ENCODE measurements around the gene SPIN2A. TPM values are rescaled to one million over a fixed set of nuclear protein-coding genes. Genes with fewer than 3 reads are reported as not detected.
"Not testable (repeated sequence)": the region's sequence is repeated elsewhere in the genome, so short reads cannot be mapped to it uniquely, and the experiment has no call there.

Gene SPIN2A
- total RNA-seq (2021; fragmentation: NEBNext Ultra II Directional; extraction: Animal tissue kit (Norgen Biotek cat#: 25700)), result 4.2 and 4.5 TPM in 2 replicates
- polyA plus RNA-seq (2011; rRNA removed), result 2.5 and 3.2 TPM in 2 replicates
- 3.6 TPM for polyA plus RNA-seq (2011; cell fraction: cytosol; rRNA removed)
- 4.9 TPM for polyA plus RNA-seq (2011; cell fraction: nucleus; rRNA removed)
- polyA plus RNA-seq (2012, experiment 1 of 2), result 4.3 to 6.3 TPM (median 4.6 TPM) in 4 replicates
- 1.2 TPM for polyA plus RNA-seq (2012, experiment 2 of 2)
- polyA plus RNA-seq (2013, experiment 1 of 2), result 4.1 TPM
- polyA plus RNA-seq (2013, experiment 2 of 2), result 3.8 TPM
- polyA minus RNA-seq (2011; rRNA and poly(A)+ RNA removed), result 2.5 and 3.4 TPM in 2 replicates
- polyA minus RNA-seq (2011; cell fraction: cytosol; rRNA and poly(A)+ RNA removed), result 2.9 TPM
- 4.9 TPM for polyA minus RNA-seq (2011; cell fraction: nucleus; rRNA and poly(A)+ RNA removed)
- long read RNA-seq, experiment 1, partial matches to known transcripts, result 0 of 9 reads
- long read RNA-seq, experiment 1, other reads (novel, unspliced or antisense), result 4 of 9 reads
- long read RNA-seq, experiment 2, transcript SPIN2A-201 (2 exons, 1,319 nt), result major isoform, 8 of 19 reads
- long read RNA-seq, experiment 2, partial matches to known transcripts, result 0 of 19 reads
- long read RNA-seq, experiment 2, other reads (novel, unspliced or antisense), result 9 of 19 reads

DNA sequence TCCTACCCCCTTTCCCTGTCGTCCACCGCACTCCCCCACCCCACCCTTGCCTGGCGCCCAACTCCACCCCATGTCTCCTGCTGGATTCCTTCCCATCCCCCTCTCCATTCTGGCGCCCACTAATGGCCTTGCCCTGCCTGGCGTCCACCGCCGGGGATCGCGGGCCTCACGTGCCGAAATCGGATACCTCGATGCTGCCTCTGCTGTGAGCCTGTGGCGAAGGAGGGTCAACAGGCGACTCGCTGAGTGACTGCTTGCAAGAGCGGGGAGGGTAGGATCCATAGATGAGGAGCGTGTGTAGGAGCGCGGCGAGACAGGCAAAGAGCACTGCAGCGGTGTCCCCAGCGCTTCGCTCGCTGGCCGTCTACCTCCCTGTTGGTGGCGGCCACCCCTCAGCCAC lies at the start of gene SPIN2A:
SPIN2A (minus strand) TSS at position 325 of the 400 bp plus-strand sequence. CDS start 800 bp downstream, outside the sequence.
- peak in 1 of 2 experiments; percentile 55 for DNase-seq (ENCODE audit: low read depth in 1 of 2, low spot score in 2 of 2)
- 15% methylated on average over 8 of the region's 27 CpGs; no CpG with 5 or more reads in 1 of the 2 experiments for WGBS, 2 experiments (ENCODE audit: extremely low coverage in 1 of 2, insufficient coverage in 1 of 2, insufficient read length in 1 of 2, insufficient replicate concordance in 2 of 2, low coverage in 1 of 2, low lambda C conversion rate in 2 of 2, missing lambda C conversion rate in 1 of 2)
- peak within 1 kb of the TSS; percentile 76 to 85 for H3K4me2 ChIP-seq (ENCODE audit: insufficient read depth in 1 of 2, low read depth in 2 of 2, low read length in 2 of 2)

More for the DNA sequence above, at the start of gene SPIN2A:
- H4K20me1 ChIP-seq (replicated peaks in 1 of 2; ENCODE audit: control insufficient read depth in 1 of 2, insufficient read depth in 2 of 2, low read length in 2 of 2); H3K4me1 ChIP-seq (replicated peaks in 1 of 4; ENCODE audit: control insufficient read depth in 3 of 4, insufficient read depth in 4 of 4, low read length in 3 of 4); H2BK20ac ChIP-seq (ENCODE audit: low read length); H3K36me3 ChIP-seq (ENCODE audit: control insufficient read depth in 2 of 4, insufficient read depth in 4 of 4, low read length in 3 of 4); POLR2A ChIA-PET (ENCODE audit: partially characterized antibody); H2BK15ac ChIP-seq (ENCODE audit: low read length); H3K4ac ChIP-seq (replicated peaks; ENCODE audit: insufficient read length, low read depth, low read length); H3K27me3 ChIP-seq (replicated peaks in 1 of 4; ENCODE audit: control insufficient read depth in 3 of 4, extremely low read depth in 1 of 4, insufficient read depth in 3 of 4, low read length in 3 of 4); H3K23me2 ChIP-seq (ENCODE audit: low read depth, low read length); H3K9me3 ChIP-seq (ENCODE audit: insufficient read depth in 2 of 2, low read depth in 1 of 2, low read length in 1 of 2); H3K56ac ChIP-seq (replicated peaks; ENCODE audit: insufficient read length, low read depth, low read length); H3K23ac ChIP-seq (ENCODE audit: insufficient read length); H3K79me1 ChIP-seq (ENCODE audit: low read depth, low read length); H2AK5ac ChIP-seq (ENCODE audit: low read depth, low read length); H3K14ac ChIP-seq (ENCODE audit: insufficient read length); H3K79me2 ChIP-seq (ENCODE audit: control insufficient read depth in 1 of 2, insufficient read depth in 2 of 2, low read length in 2 of 2); H4K5ac ChIP-seq (ENCODE audit: insufficient read length, low read depth, low read length): not testable (repeated sequence)
- peak within 1 kb of the TSS; percentile 89 for H4K91ac ChIP-seq (replicated peaks; ENCODE audit: insufficient read length, low read length)
- peak within 1 kb of the TSS; percentile 95; the same call in 1 of the 2 replicates for H2BK5ac ChIP-seq (ENCODE audit: low read depth, low read length)
- FAIRE-seq, result peak; percentile 66
- H2AFZ ChIP-seq (ENCODE audit: low read length), result peak within 1 kb of the TSS; percentile 62; the same call in 1 of the 2 replicates
- H3K27ac ChIP-seq (ENCODE audit: low read depth, low read length), result peak within 1 kb of the TSS; percentile 58; the same call in 1 of the 2 replicates
- peak within 1 kb of the TSS; percentile 60 for H3K18ac ChIP-seq (ENCODE audit: extremely low read depth, low read length)
- H3K4me3 ChIP-seq (ENCODE audit: extremely low read depth in 1 of 4, insufficient read depth in 2 of 4, low read depth in 3 of 4, low read length in 4 of 4), result peak within 1 kb of the TSS; percentile 42 to 60 (median 48)
- H4K8ac ChIP-seq (ENCODE audit: extremely low read depth, insufficient read depth, low read length), result peak within 1 kb of the TSS; percentile 91; the same call in 1 of the 2 replicates
- 0 out of 2 replicates have a peak within 1 kb of the TSS, but pooled peaks have one; percentile 27 for H2BK12ac ChIP-seq (ENCODE audit: low read depth, low read length)
- CTCF ChIA-PET (ENCODE audit: partially characterized antibody), result interaction anchor here (0.8 kb wide), 1 partner anchor 95 kb away, joined by 3 read pairs; no protein-coding TSS in a partner anchor
- TF ChIP-seq TAF1 (IDR thresholded peaks at IDR 0.05; ENCODE audit: low read depth, low read length) (peak; percentile 6; the same call in 1 of the 2 replicates), KDM4A (IDR thresholded peaks at IDR 0.05; ENCODE audit: low read depth, low read length, severe bottlenecking) (peak; percentile 41), POLR2A (IDR thresholded peaks at IDR 0.05; ENCODE audit: control extremely low read depth in 1 of 2, low read depth in 2 of 2, low read length in 2 of 2) (peak in 1 of 2 experiments; percentile 53; a peak in 1 of 3 replicates), RAD21 (IDR thresholded peaks at IDR 0.05 in 1 of 2, conservative IDR thresholded peaks at IDR 0.05 in 1 of 2; ENCODE audit: low read depth in 2 of 2, low read length in 2 of 2) (peak in 1 of 2 experiments; percentile 9; a peak in 1 of 4 replicates)
- TF ChIP-seq, protein P1, sequence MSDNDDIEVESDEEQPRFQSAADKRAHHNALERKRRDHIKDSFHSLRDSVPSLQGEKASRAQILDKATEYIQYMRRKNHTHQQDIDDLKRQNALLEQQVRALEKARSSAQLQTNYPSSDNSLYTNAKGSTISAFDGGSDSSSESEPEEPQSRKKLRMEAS (IDR thresholded peaks at IDR 0.05), result peak; percentile 56; the same call in 1 of the 2 replicates
- H2BK120ac ChIP-seq (replicated peaks; ENCODE audit: low read depth, low read length), result peak within 1 kb of the TSS; percentile 54
- H3K9ac ChIP-seq (replicated peaks in 1 of 4; ENCODE audit: extremely low read depth in 1 of 4, low read depth in 3 of 4, low read length in 3 of 4), result peak within 1 kb of the TSS in 3 of 4 experiments; percentile 35 to 68 (median 51); a peak in 6 of 7 replicates

All from H1 (cell line).